IPS-15b (cell line): ENCODE measurements around the gene BICC1.

Source experiments
- H3K27me3 ChIP-seq: one replicate; pipeline ENCODE4 v1.6.1; 2013; ENCODE audit warnings: low read length; ENCODE audit not compliant: control insufficient read depth, insufficient read depth
- H3K36me3 ChIP-seq: one replicate; pipeline ENCODE4 v1.6.1; 2013; ENCODE audit warnings: low read length; ENCODE audit not compliant: control insufficient read depth, insufficient read depth
- H3K4me1 ChIP-seq: one replicate; pipeline ENCODE4 v1.6.1; 2013; ENCODE audit warnings: mild to moderate bottlenecking, low read length; ENCODE audit not compliant: control insufficient read depth, insufficient read depth
- H3K4me3 ChIP-seq: one replicate; pipeline ENCODE4 v1.5.1; 2013; ENCODE audit warnings: low read depth, low read length
- H3K9ac ChIP-seq: one replicate; pipeline ENCODE4 v1.6.1; 2013; ENCODE audit warnings: low read depth, mild to moderate bottlenecking, low read length
- H3K9me3 ChIP-seq: one replicate; pipeline ENCODE4 v1.6.1; 2013; ENCODE audit warnings: mild to moderate bottlenecking, low read length; ENCODE audit not compliant: control insufficient read depth, insufficient read depth

The BICC1 gene

DNA sequence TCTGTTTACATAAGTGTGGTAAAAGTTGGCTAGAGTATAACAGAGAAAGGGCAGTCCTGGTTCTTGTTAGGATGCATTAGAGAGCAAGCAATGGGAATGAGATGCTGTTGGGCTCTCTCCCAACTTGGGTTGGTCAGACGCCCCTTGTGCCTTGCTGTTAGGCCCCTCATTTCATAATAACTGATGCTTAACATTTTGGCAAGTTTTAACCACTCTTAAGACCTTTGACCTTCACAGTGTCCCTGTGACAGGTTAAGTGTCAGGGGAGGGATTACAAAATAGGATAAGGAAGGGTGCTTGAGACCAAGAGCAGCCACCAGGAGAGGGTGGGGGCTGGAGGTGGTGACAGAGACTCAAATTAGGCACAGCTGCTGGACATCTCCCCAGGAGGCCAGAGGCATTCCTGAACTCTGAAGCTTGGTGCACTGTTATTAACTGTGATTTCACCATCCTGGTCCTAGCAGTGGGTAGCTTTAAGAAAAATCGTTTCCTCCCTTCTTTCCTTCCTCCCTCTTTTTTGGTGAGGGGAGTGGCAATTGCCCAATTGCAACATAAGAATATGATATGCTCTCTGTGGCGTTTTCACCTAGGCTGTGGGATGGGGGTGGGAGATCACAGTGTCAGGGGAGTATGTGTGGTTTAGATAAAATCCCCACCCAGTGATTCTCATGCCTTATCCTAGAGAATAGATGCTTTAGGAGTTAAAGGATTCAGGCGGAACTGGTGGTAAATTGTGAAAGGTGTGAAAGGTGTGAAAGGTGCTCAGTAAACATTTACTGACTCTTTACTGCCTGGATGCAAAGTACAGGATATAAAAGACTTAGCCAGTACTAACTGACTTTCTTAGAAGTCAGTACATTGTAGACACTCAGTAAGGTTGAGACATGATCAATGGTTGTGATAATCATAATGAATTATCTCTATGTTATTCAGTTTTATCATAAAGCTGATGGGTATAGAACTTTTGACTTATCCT is 270.5 kb downstream of the BICC1 start:
- Histone ChIP-seq H3K27me3 (no peaks in the 10 kb centered on the region), H3K9ac (no peak overlapping the region), H3K36me3 (no peaks in the 10 kb centered on the region), H3K9me3 (no peaks in the 10 kb centered on the region), H3K4me3 (no peak overlapping the region), H3K4me1 (no peaks in the 10 kb centered on the region)

DNA sequence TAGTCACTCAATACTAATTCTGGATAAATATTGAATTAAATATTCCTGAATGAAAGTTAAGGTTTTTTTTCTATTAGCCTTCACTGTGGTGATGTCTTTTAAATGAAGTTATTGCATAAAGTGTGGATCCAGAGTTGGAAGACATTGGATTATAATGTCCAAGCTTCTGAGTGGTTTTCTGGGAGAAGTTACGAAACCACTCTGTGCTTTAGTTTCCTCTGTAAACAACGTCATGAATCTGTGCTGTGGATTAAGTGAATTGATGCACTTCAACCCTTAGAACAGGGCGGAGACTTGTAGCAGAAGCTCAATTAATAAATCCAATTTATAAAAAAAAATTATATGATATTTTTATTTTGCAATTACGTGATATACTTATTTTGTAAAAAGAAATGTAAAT is 271.7 kb downstream of the BICC1 start:
- no peak overlapping the region for H3K4me3 ChIP-seq
- H3K36me3 ChIP-seq: no peaks in the 10 kb centered on the region
- H3K9ac ChIP-seq: no peak overlapping the region
- no peaks in the 10 kb centered on the region for H3K9me3 ChIP-seq
- H3K27me3 ChIP-seq: no peaks in the 10 kb centered on the region
- H3K4me1 ChIP-seq: no peaks in the 10 kb centered on the region

DNA sequence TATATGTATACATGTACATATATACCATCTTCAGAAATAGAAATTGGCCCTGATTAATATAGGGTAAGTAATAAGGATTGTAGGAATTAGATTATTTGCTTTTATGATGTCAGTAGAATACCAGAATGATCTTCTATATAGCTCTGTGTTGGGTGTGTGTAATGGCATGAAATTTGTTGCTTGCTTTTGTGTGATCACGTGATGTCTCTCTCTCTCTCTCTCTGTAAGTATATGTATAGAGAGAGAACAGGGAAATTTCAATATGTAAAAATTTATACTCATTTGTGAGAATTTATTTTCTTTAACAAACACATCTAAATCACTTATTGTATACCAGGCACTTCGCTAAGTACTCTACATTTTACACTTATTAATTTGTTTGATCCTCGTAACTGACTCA is 272.7 kb downstream of the BICC1 start:
- H3K9me3 ChIP-seq: no peaks in the 10 kb centered on the region
- no peaks in the 10 kb centered on the region for H3K36me3 ChIP-seq
- no peaks in the 10 kb centered on the region for H3K4me1 ChIP-seq
- no peaks in the 10 kb centered on the region for H3K27me3 ChIP-seq
- H3K9ac ChIP-seq: no peak overlapping the region
- H3K4me3 ChIP-seq: no peak overlapping the region

DNA sequence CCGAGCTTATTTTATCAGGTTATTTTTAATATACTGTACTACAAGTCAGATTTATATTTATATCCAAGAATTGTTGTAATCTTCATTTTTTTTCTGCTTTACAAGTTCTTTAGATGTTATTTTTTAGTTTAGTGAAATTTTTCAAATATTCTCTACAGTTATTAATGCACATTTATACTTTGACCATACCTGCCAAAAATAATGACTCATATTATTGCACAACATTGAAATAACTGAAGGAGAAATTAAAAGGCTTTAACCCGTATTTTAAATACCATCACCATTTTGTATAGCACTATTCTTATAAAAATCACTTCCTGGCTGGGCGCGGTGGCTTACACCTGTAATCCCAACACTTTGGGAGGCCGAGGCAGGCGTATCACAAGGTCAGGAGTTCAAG is 278.5 kb downstream of the BICC1 start:
- Histone ChIP-seq H3K4me1 (no peaks in the 10 kb centered on the region), H3K9me3 (no peaks in the 10 kb centered on the region), H3K4me3 (no peak overlapping the region), H3K9ac (no peak overlapping the region), H3K36me3 (no peaks in the 10 kb centered on the region), H3K27me3 (no peaks in the 10 kb centered on the region)

DNA sequence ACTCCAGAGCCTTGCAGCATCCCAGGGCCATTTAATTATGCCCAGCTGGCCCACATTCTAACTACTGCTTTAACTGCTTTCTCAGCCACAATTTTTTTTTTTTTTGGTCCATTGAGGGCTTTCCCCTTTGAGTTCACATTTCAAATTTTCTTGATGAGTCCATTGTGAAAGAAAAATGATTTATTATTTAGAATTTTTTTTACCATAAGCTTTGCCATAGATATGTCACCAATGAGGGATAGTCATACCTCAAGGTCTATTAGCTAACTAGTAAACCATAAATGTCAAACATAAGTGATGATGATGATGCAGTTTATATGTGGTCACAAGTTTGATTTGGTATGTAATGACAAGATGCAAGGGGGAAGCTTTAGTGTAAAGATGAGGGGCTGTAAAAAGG is 282.9 kb downstream of the BICC1 start:
- Histone ChIP-seq H3K4me1 (no peaks in the 10 kb centered on the region), H3K27me3 (no peaks in the 10 kb centered on the region), H3K9me3 (no peaks in the 10 kb centered on the region), H3K9ac (no peak overlapping the region), H3K4me3 (no peak overlapping the region), H3K36me3 (no peaks in the 10 kb centered on the region)

DNA sequence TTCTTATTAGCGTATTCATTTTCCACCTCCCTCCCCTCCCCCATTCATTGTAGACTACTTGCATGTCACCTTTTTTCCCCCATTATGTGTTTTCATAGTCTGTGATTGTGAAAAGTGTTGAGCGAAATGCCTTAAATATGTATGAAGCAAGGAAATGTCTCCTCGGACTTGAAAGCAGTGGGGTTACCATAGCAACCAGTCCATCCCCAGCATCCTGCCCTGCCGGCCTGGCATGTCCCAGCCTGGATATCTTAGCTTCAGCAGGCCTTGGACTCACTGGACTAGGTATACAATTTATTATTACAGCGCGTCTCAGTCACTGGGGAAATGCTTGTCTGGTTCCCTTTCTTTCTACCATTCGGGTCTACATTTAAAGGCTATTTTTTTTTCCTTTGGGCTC is 283.6 kb downstream of the BICC1 start:
- no peaks in the 10 kb centered on the region for H3K4me1 ChIP-seq
- no peaks in the 10 kb centered on the region for H3K27me3 ChIP-seq
- H3K9ac ChIP-seq: no peak overlapping the region
- no peaks in the 10 kb centered on the region for H3K36me3 ChIP-seq
- no peaks in the 10 kb centered on the region for H3K9me3 ChIP-seq
- H3K4me3 ChIP-seq: no peak overlapping the region

- H3K4me3 ChIP-seq: no peak overlapping the region
- no peaks in the 10 kb centered on the region for H3K9me3 ChIP-seq
- no peaks in the 10 kb centered on the region for H3K27me3 ChIP-seq
- H3K36me3 ChIP-seq: no peaks in the 10 kb centered on the region
- H3K9ac ChIP-seq: no peak overlapping the region
- H3K4me1 ChIP-seq: no peaks in the 10 kb centered on the region
Observed at GRCh38 chr10:58796824-58797223, 284.2 kb downstream of the BICC1 start.

DNA sequence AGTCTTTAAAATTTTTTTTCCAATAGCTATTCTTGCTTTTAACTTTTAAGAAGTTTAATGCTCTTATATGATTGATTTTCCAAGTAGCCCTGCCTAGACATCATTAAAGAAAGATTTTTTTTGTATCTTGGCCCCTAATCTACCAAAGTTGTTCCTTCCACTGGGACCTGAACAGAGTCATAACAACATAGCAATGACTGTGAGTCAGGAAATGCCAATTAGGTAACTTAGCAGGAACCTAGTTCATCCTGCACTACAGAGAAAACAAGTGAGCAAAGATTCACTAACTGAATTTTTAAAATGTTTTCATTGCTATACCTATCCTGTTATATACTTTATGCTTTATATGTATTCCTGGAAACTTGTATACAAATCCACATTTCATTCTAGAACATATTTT is 284.7 kb downstream of the BICC1 start:
- Histone ChIP-seq H3K36me3 (no peaks in the 10 kb centered on the region), H3K9me3 (no peaks in the 10 kb centered on the region), H3K4me1 (no peaks in the 10 kb centered on the region), H3K27me3 (no peaks in the 10 kb centered on the region), H3K4me3 (no peak overlapping the region), H3K9ac (no peak overlapping the region)

GRCh38 chr10:58802047-58802446 is 289.4 kb downstream of the BICC1 start:
- H3K4me1 ChIP-seq: no peaks in the 10 kb centered on the region
- H3K9me3 ChIP-seq: no peaks in the 10 kb centered on the region
- H3K9ac ChIP-seq: no peak overlapping the region
- no peak overlapping the region for H3K4me3 ChIP-seq
- H3K27me3 ChIP-seq: no peaks in the 10 kb centered on the region
- no peaks in the 10 kb centered on the region for H3K36me3 ChIP-seq

- no peak overlapping the region for H3K4me3 ChIP-seq
- H3K9ac ChIP-seq: no peak overlapping the region
- no peaks in the 10 kb centered on the region for H3K36me3 ChIP-seq
- H3K27me3 ChIP-seq: no peaks in the 10 kb centered on the region
- H3K9me3 ChIP-seq: no peaks in the 10 kb centered on the region
- H3K4me1 ChIP-seq: no peaks in the 10 kb centered on the region
Observed at GRCh38 chr10:58806323-58806722, 293.7 kb downstream of the BICC1 start.

DNA sequence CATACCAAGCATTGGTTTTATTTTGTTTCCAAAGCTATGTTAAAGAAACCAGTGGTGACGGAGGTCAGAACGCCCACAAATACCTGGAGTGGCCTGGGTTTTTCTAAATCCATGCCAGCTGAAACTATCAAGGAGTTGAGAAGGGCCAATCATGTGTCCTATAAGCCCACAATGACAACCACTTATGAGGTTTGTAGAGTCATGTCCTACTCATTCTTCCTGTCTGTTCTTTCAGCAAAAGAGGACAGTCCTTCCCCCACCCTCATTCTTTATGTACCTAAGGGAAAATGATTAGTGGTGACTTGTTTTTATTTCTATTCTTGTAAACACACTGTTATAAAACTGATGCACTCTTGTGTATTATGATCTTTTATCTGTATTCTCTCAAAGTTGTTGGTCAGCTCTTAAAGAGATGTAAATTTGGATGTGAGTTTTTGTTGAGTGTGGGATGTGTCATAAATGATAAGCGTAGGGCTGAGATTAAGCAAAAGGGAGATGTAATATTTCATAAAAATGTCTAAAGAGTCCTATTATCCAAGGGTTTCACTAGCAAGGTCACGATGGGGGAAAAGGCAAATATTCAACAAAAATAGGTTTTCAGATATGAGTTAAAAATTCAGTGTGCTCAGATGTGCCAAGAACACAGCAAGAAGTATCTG is 294.4 kb downstream of the BICC1 start:
- Histone ChIP-seq H3K27me3 (no peaks in the 10 kb centered on the region), H3K9me3 (no peaks in the 10 kb centered on the region), H3K9ac (no peak overlapping the region), H3K4me3 (no peak overlapping the region), H3K36me3 (no peaks in the 10 kb centered on the region), H3K4me1 (no peaks in the 10 kb centered on the region)

DNA sequence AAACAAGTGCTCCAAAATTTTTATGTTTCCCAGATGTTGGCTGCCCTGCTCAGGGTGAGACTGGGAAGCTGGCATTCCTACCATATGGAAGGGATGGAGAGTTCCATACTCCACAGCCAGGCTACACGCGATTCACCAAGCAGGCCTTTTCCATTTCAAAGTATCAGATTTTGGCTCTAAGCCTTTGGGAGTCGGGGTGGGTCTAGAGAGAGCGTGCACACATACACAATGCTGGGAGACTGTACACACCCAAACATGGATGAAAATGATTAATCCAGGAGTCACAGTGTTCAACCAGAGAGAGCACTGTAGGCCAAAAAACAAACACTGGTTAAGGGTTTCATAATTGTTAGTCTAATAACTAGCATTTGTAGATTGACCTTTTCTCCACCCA is 295.0 kb downstream of the BICC1 start:
- H3K9me3 ChIP-seq: no peaks in the 10 kb centered on the region
- no peaks in the 10 kb centered on the region for H3K4me1 ChIP-seq
- no peak overlapping the region for H3K9ac ChIP-seq
- no peaks in the 10 kb centered on the region for H3K36me3 ChIP-seq
- H3K4me3 ChIP-seq: no peak overlapping the region
- H3K27me3 ChIP-seq: no peaks in the 10 kb centered on the region
